Measurements from ENCODE around the gene ECE1.

The ECE1 gene

DNA sequence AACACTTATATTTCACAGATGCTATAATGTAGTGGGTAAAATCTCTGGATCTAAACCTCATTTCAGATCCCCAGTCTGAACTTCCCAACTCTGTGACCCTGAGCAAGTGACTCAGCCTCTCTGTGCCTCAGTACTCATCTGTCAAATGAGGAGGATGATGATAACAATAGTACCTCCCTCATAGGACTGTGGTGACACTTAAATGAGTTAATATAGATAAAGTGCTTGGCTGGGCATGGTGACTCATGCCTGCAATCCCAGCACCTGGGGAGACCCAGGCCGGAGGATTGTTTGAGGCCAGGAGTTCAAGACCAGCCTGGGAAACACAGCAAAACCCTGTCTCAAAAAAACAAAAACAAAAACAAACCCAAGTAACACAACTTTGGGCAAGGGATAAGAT is 4.7 kb upstream of the ECE1 start:
- TF ChIP-seq FOXM1 (IDR thresholded peaks at IDR 0.05; ENCODE audit: borderline replicate concordance, low read depth) (no peak), RAD21 (IDR thresholded peaks at IDR 0.05; ENCODE audit: low read depth) (no peak)

DNA sequence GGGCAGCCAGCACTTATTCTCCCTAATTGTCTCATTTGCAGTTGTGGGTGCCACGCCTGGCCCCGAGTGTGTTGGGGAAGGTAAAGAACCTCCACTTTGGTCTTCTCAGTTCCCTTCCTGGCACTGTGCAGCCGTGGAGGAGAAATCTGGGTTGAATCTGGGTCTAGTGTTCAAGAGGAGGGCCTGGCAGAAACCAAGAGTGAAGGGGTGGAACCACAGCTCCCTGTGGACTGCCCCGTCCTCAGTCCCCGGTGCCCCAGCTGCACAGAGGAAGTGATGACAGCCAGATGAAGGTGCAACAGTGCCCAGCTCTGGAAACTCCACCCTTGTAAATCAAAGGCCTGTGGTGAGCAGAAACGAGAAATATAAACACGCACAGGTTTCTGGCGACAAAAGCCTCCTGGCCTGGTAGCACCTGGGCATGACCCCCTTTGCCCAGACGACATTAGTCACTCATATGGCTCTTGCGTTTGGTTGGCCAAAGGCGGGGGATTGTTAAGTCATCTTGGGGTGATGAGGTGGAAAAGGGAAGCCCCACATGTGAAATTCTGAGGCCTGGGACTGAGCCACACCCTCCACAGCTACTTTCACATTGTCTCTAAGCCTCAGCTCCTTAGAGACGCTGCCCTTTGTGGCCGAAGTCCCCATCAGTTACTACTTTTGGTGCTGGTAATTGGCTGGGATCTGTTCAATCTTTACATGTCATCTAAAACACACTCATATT is 4.2 kb upstream of the ECE1 start:
- TF ChIP-seq EGR1 (IDR thresholded peaks at IDR 0.05): no peak
- TF ChIP-seq CEBPB (IDR thresholded peaks at IDR 0.05): no peak
- no peak for TF ChIP-seq NFIC (IDR thresholded peaks at IDR 0.05)
- TF ChIP-seq, protein P1, sequence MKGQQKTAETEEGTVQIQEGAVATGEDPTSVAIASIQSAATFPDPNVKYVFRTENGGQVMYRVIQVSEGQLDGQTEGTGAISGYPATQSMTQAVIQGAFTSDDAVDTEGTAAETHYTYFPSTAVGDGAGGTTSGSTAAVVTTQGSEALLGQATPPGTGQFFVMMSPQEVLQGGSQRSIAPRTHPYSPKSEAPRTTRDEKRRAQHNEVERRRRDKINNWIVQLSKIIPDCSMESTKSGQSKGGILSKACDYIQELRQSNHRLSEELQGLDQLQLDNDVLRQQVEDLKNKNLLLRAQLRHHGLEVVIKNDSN (IDR thresholded peaks at IDR 0.05): no peak
- TF ChIP-seq TEAD4 (IDR thresholded peaks at IDR 0.05): no peak
- TF ChIP-seq RAD21 (IDR thresholded peaks at IDR 0.05; ENCODE audit: low read depth): no peak
- TF ChIP-seq TCF12 (IDR thresholded peaks at IDR 0.05; ENCODE audit: low read depth): no peak
- TF ChIP-seq, protein P2, sequence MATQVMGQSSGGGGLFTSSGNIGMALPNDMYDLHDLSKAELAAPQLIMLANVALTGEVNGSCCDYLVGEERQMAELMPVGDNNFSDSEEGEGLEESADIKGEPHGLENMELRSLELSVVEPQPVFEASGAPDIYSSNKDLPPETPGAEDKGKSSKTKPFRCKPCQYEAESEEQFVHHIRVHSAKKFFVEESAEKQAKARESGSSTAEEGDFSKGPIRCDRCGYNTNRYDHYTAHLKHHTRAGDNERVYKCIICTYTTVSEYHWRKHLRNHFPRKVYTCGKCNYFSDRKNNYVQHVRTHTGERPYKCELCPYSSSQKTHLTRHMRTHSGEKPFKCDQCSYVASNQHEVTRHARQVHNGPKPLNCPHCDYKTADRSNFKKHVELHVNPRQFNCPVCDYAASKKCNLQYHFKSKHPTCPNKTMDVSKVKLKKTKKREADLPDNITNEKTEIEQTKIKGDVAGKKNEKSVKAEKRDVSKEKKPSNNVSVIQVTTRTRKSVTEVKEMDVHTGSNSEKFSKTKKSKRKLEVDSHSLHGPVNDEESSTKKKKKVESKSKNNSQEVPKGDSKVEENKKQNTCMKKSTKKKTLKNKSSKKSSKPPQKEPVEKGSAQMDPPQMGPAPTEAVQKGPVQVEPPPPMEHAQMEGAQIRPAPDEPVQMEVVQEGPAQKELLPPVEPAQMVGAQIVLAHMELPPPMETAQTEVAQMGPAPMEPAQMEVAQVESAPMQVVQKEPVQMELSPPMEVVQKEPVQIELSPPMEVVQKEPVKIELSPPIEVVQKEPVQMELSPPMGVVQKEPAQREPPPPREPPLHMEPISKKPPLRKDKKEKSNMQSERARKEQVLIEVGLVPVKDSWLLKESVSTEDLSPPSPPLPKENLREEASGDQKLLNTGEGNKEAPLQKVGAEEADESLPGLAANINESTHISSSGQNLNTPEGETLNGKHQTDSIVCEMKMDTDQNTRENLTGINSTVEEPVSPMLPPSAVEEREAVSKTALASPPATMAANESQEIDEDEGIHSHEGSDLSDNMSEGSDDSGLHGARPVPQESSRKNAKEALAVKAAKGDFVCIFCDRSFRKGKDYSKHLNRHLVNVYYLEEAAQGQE (IDR thresholded peaks at IDR 0.05; ENCODE audit: low read depth): no peak
- TF ChIP-seq ZBTB7A (IDR thresholded peaks at IDR 0.05; ENCODE audit: low read depth): no peak
- no peak for TF ChIP-seq CREB1 (IDR thresholded peaks at IDR 0.05; ENCODE audit: low read depth)
- TF ChIP-seq FOXM1 (IDR thresholded peaks at IDR 0.05; ENCODE audit: borderline replicate concordance, low read depth): no peak
- TF ChIP-seq YY1 (IDR thresholded peaks at IDR 0.05; ENCODE audit: low read depth): no peak
- no peak for TF ChIP-seq EP300 (IDR thresholded peaks at IDR 0.05; ENCODE audit: borderline replicate concordance)
- TF ChIP-seq, protein P3, sequence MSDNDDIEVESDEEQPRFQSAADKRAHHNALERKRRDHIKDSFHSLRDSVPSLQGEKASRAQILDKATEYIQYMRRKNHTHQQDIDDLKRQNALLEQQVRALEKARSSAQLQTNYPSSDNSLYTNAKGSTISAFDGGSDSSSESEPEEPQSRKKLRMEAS (IDR thresholded peaks at IDR 0.05): no peak

DNA sequence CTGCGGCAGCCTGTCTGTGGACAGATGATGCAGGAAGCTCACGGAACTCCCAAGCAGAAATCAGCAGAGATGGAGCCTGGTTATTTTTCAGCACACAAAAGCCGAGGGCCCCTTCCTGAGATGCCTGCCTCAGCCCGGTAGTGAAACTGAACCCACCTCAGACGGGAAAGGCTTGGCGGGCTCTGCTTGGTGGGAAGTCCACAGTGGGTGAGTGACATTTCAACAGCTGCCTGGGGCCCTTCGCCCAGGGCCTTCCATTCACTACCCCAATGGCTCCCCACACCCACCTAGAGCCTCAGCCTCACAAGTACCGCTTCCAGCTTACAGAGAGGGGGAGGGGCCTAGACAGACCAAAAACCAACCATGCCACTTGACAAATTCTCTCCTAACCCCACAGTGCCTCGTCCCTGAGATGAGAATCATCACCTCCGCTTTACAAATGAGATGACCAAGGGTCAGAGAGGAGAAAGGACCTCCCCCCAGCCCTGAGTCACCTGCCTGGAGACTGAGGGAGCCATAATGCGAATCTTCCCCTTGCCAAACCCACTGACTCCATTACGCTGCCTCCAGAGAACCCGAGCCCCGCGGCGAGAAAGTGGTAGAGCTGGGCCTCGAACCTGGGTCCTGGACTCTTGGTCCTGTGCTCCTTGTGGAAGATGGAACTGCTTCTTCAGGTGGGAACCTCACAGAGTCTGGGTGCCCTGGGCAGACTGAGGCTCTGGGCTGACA is 3.4 kb upstream of the ECE1 start:
- TF ChIP-seq YY1 (IDR thresholded peaks at IDR 0.05; ENCODE audit: low read depth) (no peak), TAF1 (IDR thresholded peaks at IDR 0.05; ENCODE audit: low read depth) (no peak), FOXM1 (IDR thresholded peaks at IDR 0.05; ENCODE audit: borderline replicate concordance, low read depth) (no peak), TCF12 (IDR thresholded peaks at IDR 0.05; ENCODE audit: low read depth) (no peak), TEAD4 (IDR thresholded peaks at IDR 0.05) (no peak), CREB1 (IDR thresholded peaks at IDR 0.05; ENCODE audit: low read depth) (no peak), NFIC (IDR thresholded peaks at IDR 0.05) (no peak)
- TF ChIP-seq, protein P2 (IDR thresholded peaks at IDR 0.05; ENCODE audit: low read depth): no peak

DNA sequence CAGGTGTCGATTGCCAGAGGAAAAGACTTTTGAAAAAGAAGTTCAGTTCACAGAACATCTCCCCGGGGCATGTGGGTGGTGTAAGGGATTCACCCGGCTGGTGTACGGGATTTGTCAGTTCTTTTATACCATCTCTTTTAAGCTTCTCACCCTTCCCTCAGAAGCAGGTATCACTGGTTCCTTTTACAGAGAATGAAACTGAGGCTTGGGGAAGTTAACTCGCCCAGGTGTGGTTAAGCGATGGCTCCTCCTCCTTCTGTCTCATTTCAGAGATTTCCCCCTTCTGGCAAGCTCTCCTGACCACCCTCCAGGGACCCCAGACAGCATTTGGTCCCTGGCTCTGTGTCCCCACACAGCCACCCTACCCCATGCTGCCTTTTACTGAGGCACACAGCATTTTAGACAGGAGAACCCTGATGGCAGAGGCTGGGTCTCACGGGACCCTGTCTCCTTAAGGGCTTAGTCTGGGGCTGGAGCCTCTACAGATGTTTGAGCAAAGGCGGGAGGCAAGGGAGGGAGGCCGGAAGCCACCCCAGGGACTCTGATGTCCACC is 2.8 kb upstream of the ECE1 start:
- TF ChIP-seq, protein P3 (IDR thresholded peaks at IDR 0.05): no peak
- TF ChIP-seq CEBPB (IDR thresholded peaks at IDR 0.05) (no peak), EGR1 (IDR thresholded peaks at IDR 0.05) (no peak), ZBTB7A (IDR thresholded peaks at IDR 0.05; ENCODE audit: low read depth) (no peak), YY1 (IDR thresholded peaks at IDR 0.05; ENCODE audit: low read depth) (no peak), EP300 (IDR thresholded peaks at IDR 0.05; ENCODE audit: borderline replicate concordance) (no peak), TCF12 (IDR thresholded peaks at IDR 0.05; ENCODE audit: low read depth) (no peak), NFIC (IDR thresholded peaks at IDR 0.05) (no peak), RAD21 (IDR thresholded peaks at IDR 0.05; ENCODE audit: low read depth) (no peak), FOXM1 (IDR thresholded peaks at IDR 0.05; ENCODE audit: borderline replicate concordance, low read depth) (no peak), CREB1 (IDR thresholded peaks at IDR 0.05; ENCODE audit: low read depth) (no peak), TEAD4 (IDR thresholded peaks at IDR 0.05) (no peak), TAF1 (IDR thresholded peaks at IDR 0.05; ENCODE audit: low read depth) (no peak)
- TF ChIP-seq, protein P2 (IDR thresholded peaks at IDR 0.05; ENCODE audit: low read depth): no peak
- TF ChIP-seq, protein P1 (IDR thresholded peaks at IDR 0.05): no peak
